GM08714 (cell line): ENCODE measurements around the gene CFAP57.

ENCODE experiments used
- H3K4me3 ChIP-seq: fragments of 200-500 bp; sonication (Bioruptor generic); 2 replicates; pipeline ENCODE4 v1.5.1; 2014; ENCODE audit warnings: mild to moderate bottlenecking, low read length, inconsistent platforms
- ZNF274 ChIP-seq: IDR thresholded peaks from 2 replicates; pipeline ENCODE4 v1.6.1; 2012; ENCODE audit warnings: mild to moderate bottlenecking, low read depth, low read length

CFAP57 gene

DNA sequence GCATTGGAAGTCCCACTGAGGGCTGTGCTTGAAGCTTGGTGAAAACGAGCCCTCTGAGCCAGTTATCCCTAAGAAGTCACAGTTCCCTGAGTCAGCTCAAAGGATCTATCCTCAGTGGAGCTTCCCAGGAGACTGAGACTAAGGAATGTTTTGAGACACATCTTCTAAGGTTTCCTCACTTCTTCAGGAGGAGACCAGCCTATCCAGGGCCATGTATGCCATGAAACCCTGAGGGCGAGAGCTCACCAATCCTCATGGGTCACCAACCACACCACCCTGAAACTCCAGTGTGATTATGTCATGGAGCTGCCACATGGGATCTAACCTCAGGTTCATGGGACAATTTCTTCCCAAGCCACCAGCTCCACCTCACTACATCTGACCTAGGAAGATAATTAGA, 121.0 kb downstream of the CFAP57 start:
- H3K4me3 ChIP-seq = no peak overlapping the region
- TF ChIP-seq ZNF274 = no peak

DNA sequence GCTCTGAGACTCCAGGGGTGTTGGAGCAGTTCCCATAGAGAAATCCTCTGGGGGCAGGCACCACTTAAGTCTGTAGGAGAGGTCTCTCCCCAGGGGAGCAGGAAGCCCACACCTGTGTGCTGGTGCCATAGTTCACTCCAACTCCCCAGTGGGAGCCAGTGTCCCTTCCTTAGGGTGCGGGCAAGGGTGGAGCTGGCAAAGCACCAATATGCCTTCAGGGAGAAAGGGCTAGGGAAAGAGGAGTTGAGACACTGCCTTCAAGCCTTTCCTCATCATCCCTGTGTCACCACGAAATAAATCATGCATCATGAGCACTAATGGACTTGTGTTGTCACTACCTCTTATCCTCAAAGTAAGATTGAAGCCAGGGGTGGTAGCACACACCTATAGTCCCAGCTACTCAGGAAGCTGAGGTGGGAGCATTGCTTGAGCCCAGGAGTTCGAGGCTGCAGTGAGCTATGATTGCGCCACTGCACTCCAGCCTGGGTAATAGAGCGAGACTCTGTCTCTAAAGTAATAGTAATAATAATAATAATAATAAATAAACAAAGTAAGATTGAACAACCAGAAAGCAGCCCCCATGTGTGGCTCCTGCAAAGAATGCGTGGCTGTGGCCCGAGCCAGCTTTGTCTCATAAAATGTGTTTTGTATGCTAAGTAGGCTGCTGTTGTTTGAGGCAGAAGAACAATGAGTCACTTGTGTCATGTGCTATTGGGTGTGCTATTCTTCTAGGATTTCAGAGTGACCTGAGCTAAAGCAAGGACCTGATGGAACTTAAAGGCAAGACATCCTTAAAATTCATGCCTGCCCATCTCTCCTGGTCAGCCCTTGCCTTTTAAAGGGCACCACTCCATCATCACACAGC, 122.0 kb downstream of the CFAP57 start:
- no peak for TF ChIP-seq ZNF274
- no peak overlapping the region for H3K4me3 ChIP-seq

DNA sequence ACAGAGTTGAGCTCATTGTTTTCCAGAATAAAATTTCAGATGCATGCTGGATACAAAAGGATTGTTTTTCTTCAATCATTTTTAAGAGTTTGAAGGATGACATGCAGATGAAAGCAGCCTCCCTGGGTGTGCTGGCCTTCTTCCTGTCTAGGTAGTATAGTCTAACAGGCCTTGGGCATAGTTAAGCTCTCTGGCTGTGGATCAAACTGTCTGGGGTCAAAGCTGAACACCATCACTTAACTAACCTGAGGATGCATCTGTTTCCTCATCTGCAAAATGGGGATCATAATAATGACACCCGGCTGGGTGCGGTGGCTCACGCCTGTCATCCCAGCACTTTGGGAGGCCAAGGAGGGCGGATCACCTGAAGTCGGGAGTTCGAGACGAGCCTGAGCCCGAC, 122.6 kb downstream of the CFAP57 start:
- TF ChIP-seq ZNF274 = no peak

DNA sequence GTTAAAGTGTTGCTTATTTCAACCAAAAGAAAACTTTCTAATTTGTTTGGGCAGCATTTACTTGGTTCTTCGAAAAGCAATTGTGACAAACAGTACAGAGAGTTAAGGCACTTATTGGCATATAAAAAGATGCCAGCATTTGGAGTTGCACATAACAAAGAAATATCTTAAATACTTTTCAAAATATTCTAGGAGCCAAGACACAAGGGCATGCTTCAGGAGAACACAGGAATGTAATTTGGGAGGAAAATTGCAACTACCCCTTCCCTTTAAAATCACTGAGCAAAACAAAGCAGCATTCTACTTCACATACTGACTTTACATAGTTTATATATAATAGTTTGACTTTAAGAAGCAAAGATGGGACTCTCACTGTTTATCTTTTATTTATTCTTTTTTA, 124.1 kb downstream of the CFAP57 start:
- H3K4me3 ChIP-seq = no peak overlapping the region
- no peak for TF ChIP-seq ZNF274

More for the DNA sequence above, 122.6 kb downstream of the CFAP57 start:
- H3K4me3 ChIP-seq = no peak overlapping the region

DNA sequence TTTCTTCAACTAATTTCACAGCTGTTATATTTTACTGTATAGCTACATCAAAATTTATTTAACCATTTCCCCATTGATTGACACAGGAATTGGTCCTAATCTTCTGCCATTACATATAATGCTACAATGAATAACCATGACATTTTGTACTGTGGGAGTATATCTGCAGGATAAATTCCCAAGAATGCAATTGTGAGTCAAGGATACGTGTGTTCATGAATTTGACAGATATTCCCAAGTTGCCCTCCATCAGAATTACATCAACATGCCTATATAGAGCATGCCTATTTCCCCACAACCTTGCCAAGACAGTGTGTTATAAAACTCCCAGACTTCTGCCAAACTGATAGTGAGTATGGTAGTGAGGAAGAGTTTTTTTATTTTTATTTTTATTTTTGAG, 125.9 kb downstream of the CFAP57 start:
- TF ChIP-seq ZNF274 = no peak
- no peak overlapping the region for H3K4me3 ChIP-seq

DNA sequence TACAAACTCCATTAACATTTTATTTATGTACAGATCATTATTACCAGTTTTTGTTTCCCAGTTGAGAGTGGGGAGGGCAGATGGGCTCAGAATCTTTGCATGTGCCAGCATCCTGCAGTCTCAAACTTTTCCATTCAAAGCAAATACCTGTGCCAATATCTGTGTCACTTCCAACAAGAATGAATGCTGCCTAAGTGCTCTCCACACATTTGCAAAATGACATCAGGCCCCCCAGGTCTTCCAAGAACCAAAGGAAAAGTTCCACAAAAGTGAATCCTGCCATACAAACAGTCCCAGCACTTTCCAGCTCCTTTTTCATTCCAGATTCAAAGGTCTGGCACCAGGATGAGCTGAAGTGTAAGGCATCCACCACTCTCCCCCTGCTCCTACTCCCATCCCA, 127.0 kb downstream of the CFAP57 start:
- TF ChIP-seq ZNF274 = no peak
- H3K4me3 ChIP-seq = no peak overlapping the region

DNA sequence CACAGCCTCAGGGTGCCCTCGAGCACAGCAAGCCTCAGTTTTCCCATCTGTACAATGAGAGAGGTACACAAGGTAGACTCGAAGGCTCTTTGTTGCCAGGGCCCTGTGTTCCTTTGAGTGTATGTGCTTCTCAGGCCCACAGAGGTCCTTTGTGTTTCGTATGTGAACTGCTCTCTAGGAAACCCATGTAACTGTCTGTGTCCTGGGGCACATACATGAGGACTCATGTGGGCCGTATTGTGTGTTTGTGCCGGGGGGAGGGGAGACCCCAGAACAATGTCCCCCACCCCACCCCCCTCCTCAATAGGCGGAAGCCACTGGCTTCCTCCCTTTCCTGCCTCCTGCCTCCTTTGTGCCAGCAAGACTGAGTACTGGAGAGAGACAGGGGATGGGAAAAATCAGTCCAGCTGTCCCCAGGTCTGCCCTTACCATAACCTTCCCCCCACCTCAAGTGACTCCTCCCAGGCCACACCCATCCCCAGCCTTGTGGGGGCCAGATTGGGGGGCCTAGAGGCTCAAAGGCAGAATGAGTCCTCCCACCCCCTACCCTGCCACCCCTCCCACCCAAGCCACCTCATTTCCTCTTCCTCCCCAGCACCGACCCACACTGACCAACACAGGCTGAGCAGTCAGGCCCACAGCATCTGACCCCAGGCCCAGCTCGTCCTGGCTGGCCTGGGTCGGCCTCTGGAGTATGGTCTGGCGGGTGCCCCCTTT, 128.4 kb downstream of the CFAP57 start, which contains the start of gene TIE1:
Gene TIE1, plus strand, starts transcription at position 605 of the 717 bp plus-strand sequence. Its CDS starts 90 bp downstream, at position 695.
- TF ChIP-seq ZNF274 = no peak
- H3K4me3 ChIP-seq = no peak within 1 kb of the TSS

DNA sequence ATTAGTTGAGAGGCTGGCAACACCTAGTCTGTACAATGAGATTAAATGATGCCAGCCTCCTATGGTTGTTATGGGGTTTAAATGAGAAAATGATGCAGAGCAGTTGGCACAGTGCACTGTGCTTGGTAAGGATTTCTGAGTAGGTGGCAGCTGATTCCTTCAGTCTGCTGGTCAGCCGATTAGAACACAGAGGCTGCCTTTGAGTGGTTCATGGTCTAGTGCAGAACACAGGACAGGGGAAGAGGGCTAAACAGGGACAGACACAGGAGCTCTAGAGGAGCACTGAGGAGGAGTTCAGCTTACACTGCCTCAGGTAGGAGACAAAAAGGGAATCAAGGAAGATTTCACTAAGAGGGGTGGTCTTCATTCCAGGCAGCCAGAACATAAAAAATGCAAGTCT, 130.1 kb downstream of the CFAP57 start:
- no peak for TF ChIP-seq ZNF274
- no peak overlapping the region for H3K4me3 ChIP-seq

DNA sequence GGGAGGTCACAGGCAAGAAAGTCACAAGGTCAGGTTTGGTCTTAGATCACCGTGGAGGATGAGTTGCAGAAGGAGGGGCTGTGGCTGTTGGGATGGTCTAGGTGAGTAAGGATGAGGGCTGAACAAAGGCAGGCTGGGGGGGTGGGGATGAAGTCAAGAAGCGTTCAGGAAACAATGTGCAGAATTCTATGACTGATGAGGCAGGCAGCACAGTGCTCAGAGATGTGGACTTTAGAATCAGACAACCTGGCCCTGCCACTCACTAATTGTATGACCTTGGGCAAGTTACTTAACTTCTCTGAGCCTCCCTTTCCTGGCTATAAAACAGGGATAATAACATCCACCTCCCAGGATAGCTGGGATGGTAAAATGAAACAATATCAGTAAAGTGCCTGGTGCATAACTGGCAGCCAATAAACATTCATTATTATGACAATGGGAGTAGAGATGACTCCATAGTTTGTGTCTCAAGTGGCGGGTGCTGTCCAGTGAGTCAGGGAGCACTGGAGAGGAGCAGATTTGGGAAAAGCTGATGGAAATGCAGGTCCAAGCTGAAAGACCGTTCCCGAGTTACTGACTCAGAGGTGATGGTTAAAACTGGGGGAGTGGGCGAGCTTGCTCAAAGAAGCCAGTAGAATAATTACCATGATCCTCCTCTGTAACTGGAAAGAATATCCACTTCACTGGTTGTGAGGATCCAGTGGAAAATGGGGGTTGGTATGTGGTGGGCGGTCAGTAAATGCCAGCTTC, 130.8 kb downstream of the CFAP57 start:
- no peak overlapping the region for H3K4me3 ChIP-seq
- TF ChIP-seq ZNF274 = no peak

DNA sequence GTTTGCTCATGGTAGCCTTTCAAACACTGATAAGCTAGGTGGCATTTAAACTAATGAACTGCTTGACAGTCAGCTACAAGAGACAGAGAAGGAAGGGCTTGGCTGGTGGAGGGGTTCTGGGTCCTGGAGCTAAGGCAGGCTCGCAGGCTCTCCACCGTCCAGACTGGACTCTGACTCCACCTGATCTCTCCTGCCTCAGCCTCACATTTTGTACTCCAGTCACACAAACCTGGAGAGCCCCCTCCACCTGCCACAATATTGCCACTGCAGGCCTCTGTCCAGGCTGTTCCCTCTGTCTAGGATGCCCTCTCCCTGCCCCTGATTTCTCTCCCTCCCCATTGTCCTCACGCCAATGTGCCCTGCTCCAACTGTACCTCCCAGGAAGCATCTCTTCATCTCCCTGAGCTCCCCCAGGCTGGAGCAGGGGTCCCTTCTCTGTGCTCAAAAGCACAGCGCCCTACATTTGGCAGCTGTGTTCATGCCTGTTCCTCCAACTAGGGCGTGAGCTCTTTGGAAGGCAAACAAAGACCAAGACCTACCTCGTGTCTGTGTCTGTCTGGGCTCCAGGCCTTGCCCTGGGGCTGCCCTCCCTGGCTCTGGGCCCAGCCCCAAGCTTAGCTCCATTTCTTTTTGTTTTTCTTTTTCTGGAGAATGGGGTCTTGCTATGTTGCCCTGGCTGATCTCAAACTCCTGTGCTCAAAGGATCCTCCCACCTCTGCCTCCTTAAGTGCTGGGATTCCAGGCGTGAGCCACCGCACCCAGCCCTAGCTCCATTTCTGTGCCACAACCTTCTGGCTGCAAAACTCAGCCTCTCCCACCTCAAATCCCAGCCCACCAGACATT, 131.6 kb downstream of the CFAP57 start:
- H3K4me3 ChIP-seq = no peak overlapping the region
- no peak for TF ChIP-seq ZNF274
